Suprapubic skin (tissue), 4 donors: Measurements from ENCODE around the gene HMGCLL1.

ENCODE experiments used
- CTCF ChIP-seq, 2 donors: fragments of 200-600 bp in 1 of 2; fragments of 450-650 bp in 1 of 2; sonication (generic) in 1 of 2; IDR thresholded peaks; one replicate each; pipeline ENCODE4 v1.5.1; 2016 to 2019; ENCODE audit warnings: antibody characterized with exemption in 2 of 2, mild to moderate bottlenecking in 1 of 2, moderate library complexity in 1 of 2
- POLR2A ChIP-seq, 2 donors: fragments of 450-650 bp; IDR thresholded peaks; one replicate each; pipeline ENCODE4 v1.6.1; 2017; ENCODE audit warnings: antibody characterized with exemption in 2 of 2, mild to moderate bottlenecking in 2 of 2, moderate library complexity in 2 of 2
- POLR2AphosphoS5 ChIP-seq, 3 donors: sonication (generic); formaldehyde crosslinking; IDR thresholded peaks; one replicate each; pipeline ENCODE4 v1.6.1; 2017; ENCODE audit warnings: antibody characterized with exemption in 3 of 3

- TF ChIP-seq POLR2AphosphoS5 (IDR thresholded peaks at IDR 0.05) (no peak), CTCF (IDR thresholded peaks at IDR 0.05) (no peak), POLR2A (IDR thresholded peaks at IDR 0.05) (no peak)
Measured at GRCh38 chr6:55568808-55569439, 10.1 kb downstream of the HMGCLL1 start.
